ENCODE measurements around the gene RAD54L.
"Not testable (repeated sequence)": the region's sequence is repeated elsewhere in the genome, so short reads cannot be mapped to it uniquely, and the experiment has no call there.

Gene RAD54L

GRCh38 chr1:46319960-46320914 lies 72.7 kb downstream of the RAD54L start:
- not testable (repeated sequence) for DNase-seq (ENCODE audit: low spot score)

- not testable (repeated sequence) for DNase-seq (ENCODE audit: low spot score)
Measured at GRCh38 chr1:46322191-46322590, 74.6 kb downstream of the RAD54L start.

DNA sequence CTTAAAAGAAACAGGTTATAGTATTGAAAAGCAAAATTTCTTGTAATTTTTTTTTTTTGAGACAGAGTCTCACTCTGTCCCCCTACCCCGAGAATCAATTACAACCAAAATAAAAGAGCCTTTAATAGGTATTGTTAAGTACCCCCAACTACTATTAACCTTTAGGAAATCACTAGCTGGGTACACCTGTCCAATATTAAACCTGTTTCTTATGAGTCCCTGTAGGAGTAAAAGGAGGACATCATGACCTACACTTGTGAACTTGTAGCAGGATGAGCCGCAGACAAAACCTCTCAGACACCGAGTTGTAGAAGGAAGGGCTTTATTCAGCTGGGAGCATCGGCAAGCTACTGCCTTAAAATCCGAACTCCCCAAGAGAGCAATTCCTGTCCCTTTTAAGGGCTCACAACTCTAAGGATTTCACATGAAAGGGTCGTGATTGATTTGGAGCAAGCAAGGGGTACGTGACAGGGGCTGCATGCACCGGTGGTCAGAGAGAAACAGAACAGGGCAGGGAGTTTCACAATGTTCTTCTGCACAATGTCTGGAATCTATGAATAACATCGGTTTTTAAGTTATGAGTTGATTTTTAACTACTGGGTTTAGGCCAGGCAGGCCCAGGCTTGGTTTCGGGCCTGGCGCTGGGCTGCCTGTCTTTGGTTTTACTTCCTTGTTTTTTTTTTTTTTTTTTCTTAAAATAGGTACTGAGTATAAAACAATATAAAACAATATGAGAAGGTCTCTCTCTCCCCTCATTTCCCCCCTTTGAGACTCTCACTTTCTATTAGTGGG lies 77.9 kb downstream of the RAD54L start:
- DNase-seq (ENCODE audit: low spot score) = not testable (repeated sequence)
